Stimulated activated CD4-positive, alpha-beta T cell treated with anti-CD3 and anti-CD28 coated beads, TNF-alpha, amount 100 ng/mL, for 4 hours (primary cell): ENCODE measurements around the gene RAD9A.

Experiments used
- DNase-seq, 3 experiments: peaks; one replicate each; pipeline ENCODE4 v3.0.0-alpha.2; 2020; ENCODE audit warnings: low read depth in 3 of 3

RAD9A gene

GRCh38 chr11:67391304-67392182 is at the start of gene RAD9A:
RAD9A (plus strand) TSS chr11:67391986; CDS start chr11:67392045, 59 bp downstream.
- DNase-seq: peak; percentile 84 to 90 (median 88)

- no peak for DNase-seq
Measured at GRCh38 chr11:67344264-67344663, 47.5 kb upstream of the RAD9A start.

- DNase-seq: no peak
Measured at GRCh38 chr11:67345247-67345919, 46.4 kb upstream of the RAD9A start.

GRCh38 chr11:67345920-67346819 is 45.6 kb upstream of the RAD9A start:
- DNase-seq: no peak

GRCh38 chr11:67347964-67348749 is 43.6 kb upstream of the RAD9A start:
- DNase-seq: no peak

GRCh38 chr11:67349036-67349435 is 42.8 kb upstream of the RAD9A start:
- DNase-seq: no peak

GRCh38 chr11:67349457-67349856 is 42.3 kb upstream of the RAD9A start:
- no peak for DNase-seq

GRCh38 chr11:67349928-67350465 is 41.8 kb upstream of the RAD9A start:
- DNase-seq: no peak

GRCh38 chr11:67351275-67352005 is 40.3 kb upstream of the RAD9A start:
- DNase-seq: peak in 2 of 3 experiments; percentile 37 to 56

- peak in 1 of 3 experiments; percentile 23 for DNase-seq
Measured at GRCh38 chr11:67352546-67353316, 39.1 kb upstream of the RAD9A start.

- peak; percentile 92 to 93 (median 92) for DNase-seq
Measured at GRCh38 chr11:67353317-67354074, 38.3 kb upstream of the RAD9A start, which contains the start of gene POLD4. POLD4 (minus strand) TSS chr11:67353546; CDS start chr11:67353399, 147 bp downstream.

GRCh38 chr11:67354075-67355022 is 37.4 kb upstream of the RAD9A start:
- DNase-seq: no peak

GRCh38 chr11:67355023-67355793 is 36.6 kb upstream of the RAD9A start:
- DNase-seq: no peak

GRCh38 chr11:67355794-67356386 is 35.9 kb upstream of the RAD9A start:
- DNase-seq: no peak

- DNase-seq: no peak
Measured at GRCh38 chr11:67356387-67356863, 35.4 kb upstream of the RAD9A start.
